ENCODE measurements around the gene ABL1. TPM values are rescaled to one million over a fixed set of nuclear protein-coding genes. Genes with fewer than 3 reads are reported as not detected.

ABL1 gene
- total and polyA plus RNA-seq, 7 donors: 24.5 to 127 (median 69.6) TPM

- Histone ChIP-seq H3K27ac (peak overlapping the region in 3 of 4 donors; percentile 19 to 55 (median 51)), H3K4me1 (peaks cover 0 to 31% (median 17%) of the 10 kb centered on the region in 4 donors), H3K9me3 (no peaks in the 10 kb centered on the region), H3K27me3 (no peaks in the 10 kb centered on the region), H3K4me3 (no peak overlapping the region), H3K36me3 (no peaks in the 10 kb centered on the region)
- intact Hi-C loops (cut with DNase I): no loop called here
- 25 to 62% methylated on average over 1 of the region's 1 CpG for WGBS, 2 donors
- DNase-seq: no peak
- TF ChIP-seq POLR2AphosphoS5 (IDR thresholded peaks at IDR 0.05) (no peak), POLR2A (IDR thresholded peaks at IDR 0.05) (no peak), CTCF (IDR thresholded peaks at IDR 0.05) (no peak), EP300 (IDR thresholded peaks at IDR 0.05) (no peak)
Measured at GRCh38 chr9:130805510-130806326, 29.3 kb upstream of the ABL1 start.

GRCh38 chr9:130806327-130806716, 28.7 kb upstream of the ABL1 start:
- Histone ChIP-seq H3K27ac (peak overlapping the region in 2 of 4 donors; percentile 51 to 55), H3K4me3 (no peak overlapping the region), H3K9me3 (no peaks in the 10 kb centered on the region), H3K36me3 (no peaks in the 10 kb centered on the region), H3K27me3 (no peaks in the 10 kb centered on the region), H3K4me1 (peaks cover 0 to 31% (median 17%) of the 10 kb centered on the region in 4 donors)
- intact Hi-C loops (cut with DNase I): no loop called here
- WGBS, 2 donors: 76 to 93% methylated on average over 1 of the region's 1 CpG
- no peak for DNase-seq
- TF ChIP-seq CTCF (IDR thresholded peaks at IDR 0.05) (no peak), EP300 (IDR thresholded peaks at IDR 0.05) (no peak), POLR2A (IDR thresholded peaks at IDR 0.05) (no peak), POLR2AphosphoS5 (IDR thresholded peaks at IDR 0.05) (no peak)

DNA sequence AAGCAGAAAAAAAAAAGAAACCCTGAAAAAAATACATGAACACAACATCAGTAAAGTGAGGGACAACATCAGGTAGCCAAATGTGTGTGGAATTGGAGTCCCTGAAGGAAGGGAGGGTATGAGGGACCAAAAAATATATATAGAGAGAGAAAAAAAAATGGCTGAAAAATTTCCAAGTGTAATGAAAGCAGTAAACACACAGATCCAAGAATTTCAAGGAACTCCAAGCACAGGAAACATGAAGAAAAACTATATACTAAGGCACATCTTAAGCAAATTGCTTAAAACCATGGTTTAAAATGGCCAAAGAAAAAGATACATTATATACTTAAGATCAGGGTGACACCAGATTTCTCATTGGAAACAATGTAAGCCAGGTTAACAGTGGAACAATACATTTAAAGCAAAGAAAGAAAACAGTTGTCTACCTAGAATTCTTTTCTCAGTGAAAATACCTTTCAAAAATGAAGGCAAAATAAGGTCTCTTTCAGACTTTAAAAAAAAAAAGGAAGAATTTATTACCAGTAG, 24.4 kb upstream of the ABL1 start:
- H3K27me3 ChIP-seq: no peaks in the 10 kb centered on the region
- no peak for DNase-seq
- intact Hi-C loops (cut with DNase I): no loop called here
- H3K4me1 ChIP-seq: peaks cover 0 to 31% (median 17%) of the 10 kb centered on the region in 4 donors
- no peaks in the 10 kb centered on the region for H3K36me3 ChIP-seq
- no peaks in the 10 kb centered on the region for H3K9me3 ChIP-seq
- TF ChIP-seq CTCF (IDR thresholded peaks at IDR 0.05) (no peak), EP300 (IDR thresholded peaks at IDR 0.05) (no peak), POLR2AphosphoS5 (IDR thresholded peaks at IDR 0.05) (no peak), POLR2A (IDR thresholded peaks at IDR 0.05) (no peak)
- H3K4me3 ChIP-seq: no peak overlapping the region
- H3K27ac ChIP-seq: no peak overlapping the region

- H3K27ac ChIP-seq: peak overlapping the region; percentile 49 to 72 (median 68)
- H3K4me1 ChIP-seq: peaks cover 0 to 25% (median 12%) of the 10 kb centered on the region in 4 donors
- H3K4me3 ChIP-seq: no peak overlapping the region
- 89 to 94% methylated on average over 9 of the region's 9 CpGs for WGBS, 2 donors
- H3K36me3 ChIP-seq: no peaks in the 10 kb centered on the region
- no peaks in the 10 kb centered on the region for H3K9me3 ChIP-seq
- DNase-seq: peak; percentile 70
- TF ChIP-seq CTCF (IDR thresholded peaks at IDR 0.05) (no peak), POLR2AphosphoS5 (IDR thresholded peaks at IDR 0.05) (peak in 3 of 4 donors; percentile 54 to 67 (median 66)), EP300 (IDR thresholded peaks at IDR 0.05) (peak in 1 of 4 donors; percentile 26), POLR2A (IDR thresholded peaks at IDR 0.05) (no peak)
- intact Hi-C loops (cut with DNase I): no loop called here
- H3K27me3 ChIP-seq: no peaks in the 10 kb centered on the region
Measured at GRCh38 chr9:130815242-130815808, 19.7 kb upstream of the ABL1 start.

Measured in sigmoid colon (tissue), 7 donors.